UCSD-AML1 (cell line): ENCODE results near the gene ZNF646.

Source experiments
- DNase-seq: peaks from one replicate; lab custom pipeline; 2025; ENCODE audit not compliant: unreplicated experiment; lab: John Stamatoyannopoulos, UW

The ZNF646 gene

GRCh38 chr16:31108035-31108793 is 34.0 kb downstream of the ZNF646 start, which contains the start of gene BCKDK:
Gene BCKDK (plus strand): TSS chr16:31108386. CDS start chr16:31109224, 838 bp downstream.
- DNase-seq = peak; percentile 84

GRCh38 chr16:31108794-31109558 is 34.8 kb downstream of the ZNF646 start:
- DNase-seq = no peak

DNA sequence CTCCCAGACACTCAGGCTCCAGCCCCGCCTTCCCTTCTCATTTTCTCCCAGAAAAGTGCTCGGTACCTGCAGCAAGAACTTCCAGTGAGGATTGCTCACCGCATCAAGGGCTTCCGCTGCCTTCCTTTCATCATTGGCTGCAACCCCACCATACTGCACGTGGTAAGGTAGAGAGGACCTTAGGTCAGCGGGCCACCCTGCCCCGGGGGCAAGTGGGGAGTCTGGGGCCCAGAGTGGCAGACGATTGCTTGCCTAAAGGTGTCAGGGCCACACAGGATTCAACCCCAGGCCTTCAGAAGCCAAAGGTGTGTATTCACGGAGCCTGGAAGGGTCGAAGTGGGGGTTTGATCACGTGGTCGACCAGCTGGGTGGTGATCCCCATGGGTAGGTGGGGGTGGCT is 35.4 kb downstream of the ZNF646 start:
- no peak for DNase-seq

- DNase-seq = no peak
Observed at GRCh38 chr16:31110106-31111034, 36.1 kb downstream of the ZNF646 start.

DNA sequence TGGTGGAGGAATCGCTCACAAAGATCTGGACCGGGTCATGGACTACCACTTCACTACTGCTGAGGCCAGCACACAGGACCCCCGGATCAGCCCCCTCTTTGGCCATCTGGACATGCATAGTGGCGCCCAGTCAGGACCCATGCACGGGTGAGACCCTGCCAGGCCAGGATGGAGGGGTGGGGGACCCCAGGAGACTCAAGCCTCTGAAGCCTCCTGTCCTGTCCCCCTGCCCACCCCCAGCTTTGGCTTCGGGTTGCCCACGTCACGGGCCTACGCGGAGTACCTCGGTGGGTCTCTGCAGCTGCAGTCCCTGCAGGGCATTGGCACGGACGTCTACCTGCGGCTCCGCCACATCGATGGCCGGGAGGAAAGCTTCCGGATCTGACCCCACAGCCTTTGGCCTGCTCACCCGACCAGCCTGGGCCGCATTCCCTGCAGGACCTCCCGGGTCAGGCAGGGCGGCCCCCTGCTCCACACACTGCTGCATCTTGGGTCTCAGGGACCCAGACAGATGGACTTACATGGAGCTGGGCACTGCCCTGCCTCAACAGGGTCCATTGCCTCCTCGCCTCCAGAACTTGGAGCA is 37.8 kb downstream of the ZNF646 start:
- no peak for DNase-seq

DNA sequence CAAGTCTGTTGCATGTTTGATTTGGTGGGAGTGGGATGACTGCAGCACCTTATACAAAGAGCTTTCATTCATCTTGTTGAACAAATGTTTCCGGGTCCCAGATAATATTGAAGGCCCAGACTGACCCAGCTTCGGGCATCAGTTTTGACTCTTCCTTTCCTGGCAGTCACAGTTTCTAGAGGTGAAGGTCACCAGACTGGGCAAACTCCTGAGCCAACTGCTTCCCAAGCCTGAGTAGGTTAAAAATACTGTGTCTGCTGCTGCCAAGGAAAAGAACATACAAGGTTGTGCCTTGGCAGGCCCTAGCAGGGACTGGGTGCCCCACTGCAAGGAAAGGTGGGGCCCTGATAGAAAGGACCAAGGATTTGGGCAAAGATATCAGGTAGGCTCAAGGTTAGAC is 38.5 kb downstream of the ZNF646 start:
- no peak for DNase-seq

- peak; percentile 72 for DNase-seq
Observed at GRCh38 chr16:31113121-31114120, 39.2 kb downstream of the ZNF646 start.

- no peak for DNase-seq
Observed at GRCh38 chr16:31114468-31114867, 40.2 kb downstream of the ZNF646 start.

DNA sequence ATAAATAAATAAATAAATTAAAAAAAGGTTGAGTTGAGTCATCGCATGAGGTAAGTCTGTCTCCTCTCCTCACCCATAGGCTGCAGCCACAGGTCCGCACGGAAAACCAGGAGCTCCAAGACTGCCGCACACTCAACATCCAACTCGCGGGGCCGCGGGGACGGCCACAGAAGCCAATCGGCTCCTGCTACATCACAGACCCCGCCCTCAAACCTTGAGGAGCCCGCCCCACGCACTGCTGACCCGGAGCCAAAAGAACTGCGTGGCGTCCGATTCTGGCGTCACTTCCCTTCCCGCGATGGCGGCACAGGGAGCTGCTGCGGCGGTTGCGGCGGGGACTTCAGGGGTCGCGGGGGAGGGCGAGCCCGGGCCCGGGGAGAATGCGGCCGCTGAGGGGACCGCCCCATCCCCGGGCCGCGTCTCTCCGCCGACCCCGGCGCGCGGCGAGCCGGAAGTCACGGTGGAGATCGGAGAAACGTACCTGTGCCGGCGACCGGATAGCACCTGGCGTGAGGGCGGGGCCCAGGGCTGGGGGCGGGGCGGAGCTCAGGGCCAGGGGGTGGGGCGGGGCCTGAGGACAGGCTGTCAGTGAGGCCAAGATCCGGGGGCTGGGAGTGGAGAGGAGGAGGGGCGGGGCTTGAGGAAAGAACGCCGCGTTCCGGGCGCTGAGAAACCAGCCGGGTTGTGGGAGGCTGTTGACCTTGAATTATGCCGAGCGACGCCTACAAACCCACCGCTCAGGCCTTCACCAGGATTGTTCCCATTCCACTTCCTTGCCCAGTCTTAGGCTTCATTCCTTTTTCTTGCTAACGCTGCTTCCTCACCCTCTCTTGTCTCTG is 43.4 kb downstream of the ZNF646 start, which contains the start of gene KAT8:
Gene KAT8 (plus strand): TSS at position 281 of the 839 bp plus-strand sequence. CDS start 18 bp downstream, at position 299.
- peak; percentile 98 for DNase-seq

- no peak for DNase-seq
Observed at GRCh38 chr16:31118223-31119155, 44.3 kb downstream of the ZNF646 start.

DNA sequence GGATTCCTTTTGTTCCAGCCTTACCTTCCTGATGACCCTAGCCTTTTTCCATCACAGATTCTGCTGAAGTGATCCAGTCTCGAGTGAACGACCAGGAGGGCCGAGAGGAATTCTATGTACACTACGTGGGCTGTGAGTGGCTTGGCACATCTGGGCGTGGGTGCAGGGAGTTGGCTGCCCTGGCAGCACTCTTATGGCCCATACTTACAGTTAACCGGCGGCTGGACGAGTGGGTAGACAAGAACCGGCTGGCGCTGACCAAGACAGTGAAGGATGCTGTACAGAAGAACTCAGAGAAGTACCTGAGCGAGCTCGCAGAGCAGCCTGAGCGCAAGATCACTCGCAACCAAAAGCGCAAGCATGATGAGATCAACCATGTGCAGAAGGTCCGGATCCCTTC is 45.9 kb downstream of the ZNF646 start:
- no peak for DNase-seq

GRCh38 chr16:31125844-31126243 is 51.6 kb downstream of the ZNF646 start:
- DNase-seq = no peak

DNA sequence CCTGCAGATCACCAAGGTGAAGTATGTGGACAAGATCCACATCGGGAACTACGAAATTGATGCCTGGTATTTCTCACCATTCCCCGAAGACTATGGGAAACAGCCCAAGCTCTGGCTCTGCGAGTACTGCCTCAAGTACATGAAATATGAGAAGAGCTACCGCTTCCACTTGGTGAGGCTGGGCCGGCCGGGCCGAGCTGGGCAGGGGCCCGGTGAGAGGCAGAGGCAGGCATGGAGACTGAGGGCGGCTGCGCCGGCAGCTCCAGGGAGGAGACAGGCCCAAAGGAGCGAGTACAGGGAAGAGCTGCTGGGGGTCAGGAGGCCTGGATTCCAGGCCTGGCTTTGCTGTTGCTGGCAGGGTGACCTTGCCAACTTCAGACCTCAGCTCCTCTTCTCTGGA is 53.0 kb downstream of the ZNF646 start:
- DNase-seq = no peak

- peak; percentile 88 for DNase-seq
Observed at GRCh38 chr16:31128711-31129567, 54.7 kb downstream of the ZNF646 start.

GRCh38 chr16:31129568-31130335 is 55.5 kb downstream of the ZNF646 start:
- DNase-seq = peak; percentile 69
